Measurements from ENCODE around the gene COQ2.
A peak's percentile ranks its signal among the peaks of the same experiment; 100 is the strongest.

The COQ2 gene

GRCh38 chr4:83252782-83253405, 31.7 kb downstream of the COQ2 start:
- TF ChIP-seq CTCF (IDR thresholded peaks at IDR 0.05), result peak; percentile 29
- H3K27me3 ChIP-seq (ENCODE audit: control insufficient read depth, insufficient read depth, low read length), result no peaks in the 10 kb centered on the region
- no peak overlapping the region for H3K4me3 ChIP-seq (ENCODE audit: low read depth, low read length)
- no peak overlapping the region for H2AFZ ChIP-seq
- H3K4me1 ChIP-seq, result no peaks in the 10 kb centered on the region
- no peak overlapping the region for H3K27ac ChIP-seq
- H3K9me3 ChIP-seq (ENCODE audit: control insufficient read depth, low read length), result no peaks in the 10 kb centered on the region
- no peaks in the 10 kb centered on the region for H3K79me2 ChIP-seq
- no peak overlapping the region for H3K4me2 ChIP-seq (ENCODE audit: low read length)
- H3K36me3 ChIP-seq (ENCODE audit: control insufficient read depth, insufficient read depth, low read length), result no peaks in the 10 kb centered on the region
- H3K9ac ChIP-seq, result no peak overlapping the region

- Histone ChIP-seq H3K79me2 (no peaks in the 10 kb centered on the region), H3K27ac (no peak overlapping the region), H3K4me1 (no peaks in the 10 kb centered on the region), H3K9ac (no peak overlapping the region), H3K36me3 (ENCODE audit: control insufficient read depth, insufficient read depth, low read length) (no peaks in the 10 kb centered on the region), H3K9me3 (ENCODE audit: control insufficient read depth, low read length) (no peaks in the 10 kb centered on the region), H3K4me2 (ENCODE audit: low read length) (no peak overlapping the region), H3K4me3 (ENCODE audit: low read depth, low read length) (no peak overlapping the region), H2AFZ (no peak overlapping the region), H3K27me3 (ENCODE audit: control insufficient read depth, insufficient read depth, low read length) (no peaks in the 10 kb centered on the region)
- TF ChIP-seq CTCF (IDR thresholded peaks at IDR 0.05), result no peak
These were observed 33.2 kb downstream of the COQ2 start for GRCh38 chr4:83251447-83251830.

GRCh38 chr4:83250687-83251446, 33.7 kb downstream of the COQ2 start:
- Histone ChIP-seq H3K27me3 (ENCODE audit: control insufficient read depth, insufficient read depth, low read length) (no peaks in the 10 kb centered on the region), H3K36me3 (ENCODE audit: control insufficient read depth, insufficient read depth, low read length) (no peaks in the 10 kb centered on the region), H3K9me3 (ENCODE audit: control insufficient read depth, low read length) (no peaks in the 10 kb centered on the region), H3K4me1 (no peaks in the 10 kb centered on the region), H3K79me2 (no peaks in the 10 kb centered on the region), H3K4me3 (ENCODE audit: low read depth, low read length) (no peak overlapping the region), H3K9ac (no peak overlapping the region), H3K4me2 (ENCODE audit: low read length) (no peak overlapping the region), H3K27ac (no peak overlapping the region), H2AFZ (no peak overlapping the region)
- no peak for TF ChIP-seq CTCF (IDR thresholded peaks at IDR 0.05)

- no peak overlapping the region for H3K27ac ChIP-seq
- H3K9me3 ChIP-seq (ENCODE audit: control insufficient read depth, low read length), result no peaks in the 10 kb centered on the region
- no peak overlapping the region for H3K4me3 ChIP-seq (ENCODE audit: low read depth, low read length)
- no peaks in the 10 kb centered on the region for H3K4me1 ChIP-seq
- no peaks in the 10 kb centered on the region for H3K27me3 ChIP-seq (ENCODE audit: control insufficient read depth, insufficient read depth, low read length)
- H3K36me3 ChIP-seq (ENCODE audit: control insufficient read depth, insufficient read depth, low read length), result no peaks in the 10 kb centered on the region
- TF ChIP-seq CTCF (IDR thresholded peaks at IDR 0.05), result no peak
- H3K4me2 ChIP-seq (ENCODE audit: low read length), result no peak overlapping the region
- no peaks in the 10 kb centered on the region for H3K79me2 ChIP-seq
- no peak overlapping the region for H2AFZ ChIP-seq
- H3K9ac ChIP-seq, result no peak overlapping the region
These were observed 36.1 kb downstream of the COQ2 start for GRCh38 chr4:83248486-83248885.
